HT-29 (cell line): Measurements from ENCODE around the gene TNFRSF18. TPM values are rescaled to one million over a fixed set of nuclear protein-coding genes. Genes with fewer than 3 reads are reported as not detected.

ENCODE experiments used
- DNase-seq: peaks from one replicate; pipeline ENCODE4 v3.0.0-alpha.2; 2015; ENCODE audit warnings: low spot score
- total RNA-seq: library from RNA; depleted of rRNA; stranded (reverse); fragments of >200 nt; shearing (Covaris generic); gene quantifications from 2 replicates; pipeline ENCODE4 v1.2.3, GENCODE V29; 2014

TNFRSF18 gene
- total RNA-seq, 1 experiment from 2014 or later, result not detected

- no peak for DNase-seq
Measured at GRCh38 chr1:1213345-1214265, 7.2 kb upstream of the TNFRSF18 start, which contains the start of gene TNFRSF4. Gene TNFRSF4 (minus strand): TSS chr1:1214153. CDS start chr1:1214127, 26 bp downstream.

- no peak for DNase-seq
Measured at GRCh38 chr1:1212780-1213344, 6.5 kb upstream of the TNFRSF18 start.

GRCh38 chr1:1211541-1212441 lies 5.4 kb upstream of the TNFRSF18 start:
- no peak for DNase-seq

GRCh38 chr1:1210726-1211540 lies 4.5 kb upstream of the TNFRSF18 start:
- DNase-seq, result no peak

- DNase-seq, result no peak
Measured at GRCh38 chr1:1208713-1209433, 2.5 kb upstream of the TNFRSF18 start.

- DNase-seq, result no peak
Measured at GRCh38 chr1:1207571-1207892, 1.1 kb upstream of the TNFRSF18 start.

GRCh38 chr1:1206966-1207531 lies 657 bp upstream of the TNFRSF18 start:
- DNase-seq, result no peak

- DNase-seq, result no peak
Measured at GRCh38 chr1:1205769-1206375, 520 bp downstream of the TNFRSF18 start.

GRCh38 chr1:1204998-1205768 lies 1.2 kb downstream of the TNFRSF18 start:
- DNase-seq, result no peak

GRCh38 chr1:1204425-1204920 lies 1.9 kb downstream of the TNFRSF18 start:
- no peak for DNase-seq

GRCh38 chr1:1203561-1204424 lies 2.6 kb downstream of the TNFRSF18 start:
- no peak for DNase-seq

GRCh38 chr1:1202831-1203560 lies 3.4 kb downstream of the TNFRSF18 start:
- no peak for DNase-seq

GRCh38 chr1:1200876-1201810 lies 5.2 kb downstream of the TNFRSF18 start:
- no peak for DNase-seq

- DNase-seq, result no peak
Measured at GRCh38 chr1:1199961-1200875, 6.2 kb downstream of the TNFRSF18 start.
